ENCODE data around the gene KLK3. TPM values are rescaled to one million over a fixed set of nuclear protein-coding genes. Genes with fewer than 3 reads are reported as not detected.
"Not testable (repeated sequence)": the region's sequence is repeated elsewhere in the genome, so short reads cannot be mapped to it uniquely, and the experiment has no call there.

Gene KLK3
- total RNA-seq, 1 donor from 2014 or later, result not detected

GRCh38 chr19:50893047-50893736, 38.5 kb downstream of the KLK3 start:
- no peak for DNase-seq (ENCODE audit: low read depth)
- Histone ChIP-seq H3K36me3 (ENCODE audit: control insufficient read depth, insufficient read depth, low read length) (no peaks in the 10 kb centered on the region), H3K27me3 (ENCODE audit: control insufficient read depth, insufficient read depth, low read length) (peaks cover under 1% of the 10 kb centered on the region), H3K4me3 (ENCODE audit: low read depth, low read length) (no peak overlapping the region)
- no peak for TF ChIP-seq CTCF (IDR thresholded peaks at IDR 0.05; ENCODE audit: insufficient read depth, low read length, poor library complexity, severe bottlenecking)

- no peaks in the 10 kb centered on the region for H3K36me3 ChIP-seq (ENCODE audit: control insufficient read depth, insufficient read depth, low read length)
- TF ChIP-seq CTCF (IDR thresholded peaks at IDR 0.05; ENCODE audit: insufficient read depth, low read length, poor library complexity, severe bottlenecking), result no peak
- no peaks in the 10 kb centered on the region for H3K27me3 ChIP-seq (ENCODE audit: control insufficient read depth, insufficient read depth, low read length)
- no peak for DNase-seq (ENCODE audit: low read depth)
- H3K4me3 ChIP-seq (ENCODE audit: low read depth, low read length), result no peak overlapping the region
Observed at GRCh38 chr19:50894478-50895356, 40.0 kb downstream of the KLK3 start.

- H3K36me3 ChIP-seq (ENCODE audit: control insufficient read depth, insufficient read depth, low read length); DNase-seq (ENCODE audit: low read depth); H3K27me3 ChIP-seq (ENCODE audit: control insufficient read depth, insufficient read depth, low read length); H3K4me3 ChIP-seq (ENCODE audit: low read depth, low read length): not testable (repeated sequence)
Observed at GRCh38 chr19:50896089-50896590, 41.4 kb downstream of the KLK3 start.

GRCh38 chr19:50896591-50897190, 42.0 kb downstream of the KLK3 start:
- H3K36me3 ChIP-seq (ENCODE audit: control insufficient read depth, insufficient read depth, low read length), result no peaks in the 10 kb centered on the region
- no peaks in the 10 kb centered on the region for H3K27me3 ChIP-seq (ENCODE audit: control insufficient read depth, insufficient read depth, low read length)
- TF ChIP-seq CTCF (IDR thresholded peaks at IDR 0.05; ENCODE audit: insufficient read depth, low read length, poor library complexity, severe bottlenecking), result no peak
- DNase-seq (ENCODE audit: low read depth), result peak; percentile 82
- no peak overlapping the region for H3K4me3 ChIP-seq (ENCODE audit: low read depth, low read length)

- TF ChIP-seq CTCF (IDR thresholded peaks at IDR 0.05; ENCODE audit: insufficient read depth, low read length, poor library complexity, severe bottlenecking), result no peak
- Histone ChIP-seq H3K36me3 (ENCODE audit: control insufficient read depth, insufficient read depth, low read length) (no peaks in the 10 kb centered on the region), H3K4me3 (ENCODE audit: low read depth, low read length) (no peak overlapping the region), H3K27me3 (ENCODE audit: control insufficient read depth, insufficient read depth, low read length) (no peaks in the 10 kb centered on the region)
- DNase-seq (ENCODE audit: low read depth), result no peak
Observed at GRCh38 chr19:50897191-50897607, 42.5 kb downstream of the KLK3 start.

- DNase-seq (ENCODE audit: low read depth), result no peak
- H3K4me3 ChIP-seq (ENCODE audit: low read depth, low read length), result no peak overlapping the region
- no peaks in the 10 kb centered on the region for H3K36me3 ChIP-seq (ENCODE audit: control insufficient read depth, insufficient read depth, low read length)
- H3K27me3 ChIP-seq (ENCODE audit: control insufficient read depth, insufficient read depth, low read length), result no peaks in the 10 kb centered on the region
- TF ChIP-seq CTCF (IDR thresholded peaks at IDR 0.05; ENCODE audit: insufficient read depth, low read length, poor library complexity, severe bottlenecking), result no peak
Observed at GRCh38 chr19:50897612-50898011, 42.9 kb downstream of the KLK3 start.

All from kidney epithelial cell (primary cell).